Measurements from ENCODE around the gene NPHS1. TPM values are rescaled to one million over a fixed set of nuclear protein-coding genes. Genes with fewer than 3 reads are reported as not detected.

NPHS1 gene
- total RNA-seq, 1 donor: not detected

GRCh38 chr19:35868172-35868822 lies 16.0 kb upstream of the NPHS1 start, which contains the start of gene APLP1:
APLP1 (plus strand) TSS chr19:35868574; CDS start chr19:35868637, 63 bp downstream.
- DNase-seq (ENCODE audit: low read depth): peak; percentile 58
- peak within 1 kb of the TSS; percentile 60 for H3K4me3 ChIP-seq (ENCODE audit: low read depth, low read length)
- TF ChIP-seq CTCF (IDR thresholded peaks at IDR 0.05; ENCODE audit: insufficient read depth, low read length): no peak

- H3K4me3 ChIP-seq (ENCODE audit: low read depth, low read length): no peak overlapping the region
- no peak for DNase-seq (ENCODE audit: low read depth)
- TF ChIP-seq CTCF (IDR thresholded peaks at IDR 0.05; ENCODE audit: insufficient read depth, low read length): no peak
These were observed 10.7 kb upstream of the NPHS1 start for GRCh38 chr19:35863018-35863417.

GRCh38 chr19:35862528-35862927 lies 10.2 kb upstream of the NPHS1 start:
- no peak for TF ChIP-seq CTCF (IDR thresholded peaks at IDR 0.05; ENCODE audit: insufficient read depth, low read length)
- H3K4me3 ChIP-seq (ENCODE audit: low read depth, low read length): no peak overlapping the region
- no peak for DNase-seq (ENCODE audit: low read depth)

- no peak for TF ChIP-seq CTCF (IDR thresholded peaks at IDR 0.05; ENCODE audit: insufficient read depth, low read length)
- no peak overlapping the region for H3K4me3 ChIP-seq (ENCODE audit: low read depth, low read length)
- DNase-seq (ENCODE audit: low read depth): no peak
These were observed 9.4 kb upstream of the NPHS1 start for GRCh38 chr19:35861640-35862160.

GRCh38 chr19:35860818-35861639 lies 8.7 kb upstream of the NPHS1 start:
- TF ChIP-seq CTCF (IDR thresholded peaks at IDR 0.05; ENCODE audit: insufficient read depth, low read length): no peak
- no peak for DNase-seq (ENCODE audit: low read depth)

GRCh38 chr19:35860436-35860817 lies 8.1 kb upstream of the NPHS1 start:
- no peak overlapping the region for H3K4me3 ChIP-seq (ENCODE audit: low read depth, low read length)
- no peak for TF ChIP-seq CTCF (IDR thresholded peaks at IDR 0.05; ENCODE audit: insufficient read depth, low read length)
- no peak for DNase-seq (ENCODE audit: low read depth)

More at GRCh38 chr19:35860818-35861639, 8.7 kb upstream of the NPHS1 start:
- no peak overlapping the region for H3K4me3 ChIP-seq (ENCODE audit: low read depth, low read length)
